ENCODE results near the gene TRMT11. TPM values are rescaled to one million over a fixed set of nuclear protein-coding genes. Genes with fewer than 3 reads are reported as not detected.

TRMT11 gene
- polyA plus RNA-seq, 3 donors, result 23.4 to 27.1 (median 26.3) TPM

DNA sequence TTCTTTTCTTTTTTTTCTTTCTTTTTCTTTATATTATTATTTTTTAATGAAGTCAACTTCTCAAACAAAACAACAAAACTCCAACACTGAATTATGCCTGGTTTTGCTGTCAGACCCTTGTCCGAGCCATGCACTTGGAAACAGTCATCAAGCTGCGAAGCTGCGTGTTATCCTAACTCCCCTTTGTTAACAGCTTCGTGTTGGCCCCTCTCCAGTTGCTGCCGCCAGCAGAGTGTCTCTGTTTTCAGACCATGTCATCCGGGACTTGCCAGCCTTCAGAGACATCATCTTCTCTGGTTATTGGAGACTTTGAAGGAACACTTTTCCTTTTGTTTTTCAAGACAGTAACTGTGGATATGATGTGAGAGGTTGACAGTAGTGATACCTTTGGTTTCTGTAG, 83.1 kb downstream of the TRMT11 start:
- no peak for DNase-seq

GRCh38 chr6:126071000-126071647, 84.8 kb downstream of the TRMT11 start:
- DNase-seq, result no peak

GRCh38 chr6:126072172-126072571, 85.8 kb downstream of the TRMT11 start:
- no peak for DNase-seq

DNA sequence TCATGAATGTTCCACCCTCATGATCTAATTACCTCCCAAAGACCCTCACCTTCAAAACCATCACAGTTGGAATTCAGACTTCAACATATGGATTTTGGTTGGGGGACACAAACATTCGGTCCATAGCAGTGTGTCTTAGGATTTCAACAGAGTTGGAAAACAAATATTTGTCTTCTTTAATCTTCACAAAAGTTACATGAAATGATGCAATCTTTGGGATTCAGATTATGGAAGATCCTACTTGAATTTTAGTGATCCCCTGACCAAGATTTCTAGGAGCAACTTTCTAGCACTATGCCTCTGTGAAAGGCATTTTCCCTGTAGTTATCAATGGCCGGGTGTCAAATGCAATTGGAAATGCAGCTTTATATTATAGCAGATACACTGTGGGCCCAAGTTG, 86.5 kb downstream of the TRMT11 start:
- DNase-seq, result no peak

GRCh38 chr6:126075335-126076071, 89.2 kb downstream of the TRMT11 start:
- no peak for DNase-seq

DNA sequence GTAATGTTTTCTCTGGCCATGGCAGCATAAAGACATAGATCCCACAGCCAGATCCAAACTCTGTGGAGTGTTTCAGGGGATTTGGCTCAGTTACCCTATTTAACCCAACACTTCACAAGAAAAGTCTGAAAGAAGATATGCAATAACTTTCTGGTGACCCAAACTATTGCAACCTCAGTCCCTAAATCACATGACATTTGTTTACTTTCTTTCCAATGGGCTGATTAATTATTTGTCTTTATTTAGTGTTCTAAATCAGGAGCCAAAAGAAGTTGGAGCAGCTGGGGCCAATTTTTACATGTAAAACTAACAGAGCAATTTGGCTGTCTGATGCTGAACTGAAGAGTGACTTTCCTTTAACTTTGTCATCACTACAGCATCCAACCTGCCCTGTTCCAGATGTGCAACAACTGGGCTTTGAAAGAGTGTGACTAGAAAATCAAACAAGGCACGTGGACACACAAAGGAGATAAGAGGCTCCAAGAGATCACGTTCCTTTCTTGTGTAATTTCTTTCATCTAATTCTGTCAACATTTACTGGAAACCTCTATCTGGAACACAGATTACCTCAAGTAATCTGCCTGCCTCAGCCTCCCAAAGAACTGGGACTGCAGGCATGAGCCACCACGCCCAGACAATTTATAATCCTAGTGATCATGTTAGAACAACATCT, 90.8 kb downstream of the TRMT11 start:
- no peak for DNase-seq

DNA sequence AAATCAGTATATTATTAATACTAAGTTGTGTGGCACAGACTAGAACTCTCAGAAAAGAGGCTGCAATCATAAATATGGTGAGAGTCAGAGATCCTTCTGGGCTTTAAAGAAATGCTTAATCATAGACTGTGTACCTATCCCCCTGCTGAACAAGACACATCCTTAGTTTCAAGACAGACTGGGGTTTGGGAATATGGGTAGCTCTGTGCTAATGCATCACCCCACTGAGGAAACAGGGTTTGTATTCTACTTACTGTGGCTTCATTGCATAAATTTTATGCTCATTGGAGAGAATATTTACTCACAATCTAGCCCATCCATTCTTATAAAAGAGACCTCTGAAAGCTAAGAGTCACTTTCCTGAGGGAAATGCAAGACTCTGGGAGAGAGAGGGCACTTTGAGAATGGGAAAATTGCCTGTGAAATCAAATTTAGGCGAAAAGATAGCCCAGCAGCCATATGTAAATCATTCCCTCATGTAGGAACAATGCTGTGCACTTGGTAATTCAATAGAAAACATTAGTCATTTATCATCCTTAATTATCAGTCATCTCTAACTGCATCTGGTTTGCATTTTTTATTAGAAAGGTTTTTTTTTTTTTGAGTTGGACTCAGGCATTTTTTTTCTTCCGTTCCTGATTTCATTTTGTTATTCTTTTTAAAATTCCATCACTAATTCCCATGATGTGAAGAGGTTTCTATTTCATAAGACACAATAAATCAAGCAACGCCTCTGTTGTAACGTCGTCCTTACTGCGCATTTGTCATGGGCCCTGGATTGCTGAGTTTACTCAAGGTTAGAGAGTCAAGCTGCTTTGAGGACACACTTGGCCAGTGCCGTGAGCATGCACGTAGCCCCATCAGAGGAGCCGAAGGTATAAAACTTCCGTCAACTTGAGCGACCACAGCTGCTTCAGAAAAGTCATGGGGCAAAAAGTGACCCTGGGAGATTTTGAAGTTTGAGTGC, 91.8 kb downstream of the TRMT11 start:
- DNase-seq, result no peak

DNA sequence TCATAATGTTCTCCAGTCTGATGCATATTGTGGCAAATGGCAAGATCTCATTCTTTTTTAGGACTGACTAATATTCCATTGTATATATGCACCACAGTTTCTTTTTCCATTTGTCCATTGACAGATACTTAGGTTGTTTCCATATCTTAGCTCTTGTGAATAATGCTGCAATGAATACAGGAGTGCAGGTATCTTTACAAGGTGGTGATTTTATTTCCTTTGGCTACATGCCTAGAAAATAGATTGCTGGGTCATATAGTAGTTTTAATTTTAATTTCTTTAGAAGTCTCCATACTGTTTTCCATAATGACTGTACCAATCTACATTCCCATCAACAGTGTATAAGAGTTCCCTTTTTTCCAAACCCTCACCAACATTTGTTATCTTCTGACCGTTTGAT, 97.5 kb downstream of the TRMT11 start:
- DNase-seq, result no peak

GRCh38 chr6:126086560-126086959, 100.2 kb downstream of the TRMT11 start:
- DNase-seq, result no peak

Other genes starting within 250 kb of the TRMT11 start
- 1 to 10 TPM; 6.4 to 7.2 (median 7.2) TPM for gene HEY2, start 236.9 kb upstream of the TRMT11 start, polyA plus RNA-seq (ENCODE audit: insufficient read length in 3 of 3)
- 10 to 100 TPM; 31.4 to 50.9 (median 42.6) TPM for gene NCOA7, start 195.6 kb upstream of the TRMT11 start, polyA plus RNA-seq (ENCODE audit: insufficient read length in 3 of 3)
- 10 to 100 TPM; 25.4 to 30.6 (median 29.6) TPM for gene HINT3, start 29.8 kb upstream of the TRMT11 start, polyA plus RNA-seq (ENCODE audit: insufficient read length in 3 of 3)